Stimulated activated CD4-positive, alpha-beta T cell treated with anti-CD3 and anti-CD28 coated beads, Interleukin-4, amount 100 ng/mL, for 4 hours (primary cell): ENCODE data around the gene DOK3.

Experiments
- DNase-seq, 2 experiments: peaks; one replicate each; pipeline ENCODE4 v3.0.0-alpha.2; 2020

The DOK3 gene

GRCh38 chr5:177509381-177509951 lies at the start of gene DOK3:
DOK3 (minus strand) TSS chr5:177509826; CDS start chr5:177509540, 286 bp downstream.
- DNase-seq = no peak

- no peak for DNase-seq
Measured at GRCh38 chr5:177557796-177558195, 48.2 kb upstream of the DOK3 start.

GRCh38 chr5:177557041-177557647 lies 47.5 kb upstream of the DOK3 start:
- no peak for DNase-seq

- no peak for DNase-seq
Measured at GRCh38 chr5:177555665-177556064, 46.0 kb upstream of the DOK3 start.

- DNase-seq = no peak
Measured at GRCh38 chr5:177555228-177555627, 45.6 kb upstream of the DOK3 start.

- peak; percentile 93 to 94 for DNase-seq
Measured at GRCh38 chr5:177554474-177555111, 45.0 kb upstream of the DOK3 start, which contains the start of gene FAM193B. FAM193B (minus strand) TSS chr5:177554563; CDS start chr5:177554458, 105 bp downstream.

GRCh38 chr5:177553671-177554429 lies 44.2 kb upstream of the DOK3 start:
- peak; percentile 25 to 47 for DNase-seq

- DNase-seq = no peak
Measured at GRCh38 chr5:177552839-177553455, 43.3 kb upstream of the DOK3 start.

- DNase-seq = no peak
Measured at GRCh38 chr5:177550122-177550521, 40.5 kb upstream of the DOK3 start.

- DNase-seq = no peak
Measured at GRCh38 chr5:177548495-177548894, 38.9 kb upstream of the DOK3 start.

GRCh38 chr5:177547736-177548135 lies 38.1 kb upstream of the DOK3 start:
- DNase-seq = no peak

- DNase-seq = no peak
Measured at GRCh38 chr5:177546258-177546741, 36.7 kb upstream of the DOK3 start.

- no peak for DNase-seq
Measured at GRCh38 chr5:177545487-177546257, 36.0 kb upstream of the DOK3 start.

GRCh38 chr5:177542816-177543465 lies 33.3 kb upstream of the DOK3 start:
- no peak for DNase-seq

GRCh38 chr5:177540438-177540837 lies 30.8 kb upstream of the DOK3 start:
- no peak for DNase-seq

- no peak for DNase-seq
Measured at GRCh38 chr5:177539411-177539810, 29.8 kb upstream of the DOK3 start.

GRCh38 chr5:177538876-177539275 lies 29.2 kb upstream of the DOK3 start:
- no peak for DNase-seq

- no peak for DNase-seq
Measured at GRCh38 chr5:177537389-177538361, 28.0 kb upstream of the DOK3 start.

- DNase-seq = no peak
Measured at GRCh38 chr5:177536386-177536785, 26.8 kb upstream of the DOK3 start.

GRCh38 chr5:177535125-177535524 lies 25.5 kb upstream of the DOK3 start:
- DNase-seq = no peak
